MM.1S (cell line): Measurements from ENCODE around the gene AKAP5.

Experiments
- DNase-seq: peaks from one replicate; pipeline ENCODE4 v3.0.0-alpha.2; 2015
- H2AFZ ChIP-seq: fragments of 300-600 bp; sonication (generic); 2 replicates; pipeline ENCODE4 v1.6.0; 2016; ENCODE audit warnings: antibody characterized with exemption, low read length
- H3F3A ChIP-seq: fragments of 300-600 bp; sonication (generic); 2 replicates; pipeline ENCODE4 v1.6.1; 2016; ENCODE audit warnings: mild to moderate bottlenecking, antibody characterized with exemption, low read length, moderate library complexity, mixed read lengths; ENCODE audit not compliant: insufficient read depth
- H3K27ac ChIP-seq: fragments of 300-600 bp; sonication (generic); 2 replicates; pipeline ENCODE4 v1.5.1; 2016; ENCODE audit warnings: mild to moderate bottlenecking, low read length
- H3K27me3 ChIP-seq: fragments of 300-600 bp; sonication (generic); replicated peaks from 2 replicates; pipeline ENCODE4 v1.6.0; 2016; ENCODE audit warnings: low read length; ENCODE audit not compliant: insufficient read depth
- H3K36me3 ChIP-seq: fragments of 300-600 bp; sonication (generic); replicated peaks from 2 replicates; pipeline ENCODE4 v1.6.1; 2016; ENCODE audit warnings: mild to moderate bottlenecking, low read length, mixed read lengths; ENCODE audit not compliant: insufficient read depth
- H3K4me1 ChIP-seq: fragments of 300-600 bp; sonication (generic); 2 replicates; pipeline ENCODE4 v1.6.1; 2016; ENCODE audit warnings: low read length, mixed read lengths
- H3K4me2 ChIP-seq: fragments of 300-600 bp; sonication (generic); 2 replicates; pipeline ENCODE4 v1.6.0; 2016; ENCODE audit warnings: low read depth, low read length
- H3K4me3 ChIP-seq: fragments of 300-600 bp; sonication (generic); 2 replicates; pipeline ENCODE4 v1.5.1; 2016; ENCODE audit warnings: low read length, mixed read lengths
- H3K79me2 ChIP-seq: fragments of 300-600 bp; sonication (generic); 2 replicates; pipeline ENCODE4 v1.6.1; 2016; ENCODE audit warnings: mixed run types, low read length, mixed read lengths
- H3K9ac ChIP-seq: fragments of 300-600 bp; sonication (generic); 2 replicates; pipeline ENCODE4 v1.6.1; 2016; ENCODE audit warnings: low read length, mixed read lengths
- H3K9me2 ChIP-seq: fragments of 300-600 bp; sonication (generic); replicated peaks from 2 replicates; pipeline ENCODE4 v1.6.1; 2016; ENCODE audit warnings: mild to moderate bottlenecking, low read length, mixed read lengths; ENCODE audit not compliant: insufficient read depth
- H3K9me3 ChIP-seq: fragments of 300-600 bp; sonication (generic); replicated peaks from 2 replicates; pipeline ENCODE4 v1.6.1; 2016; ENCODE audit warnings: mild to moderate bottlenecking, low read length, mixed read lengths; ENCODE audit not compliant: insufficient read depth
- H4K20me1 ChIP-seq: fragments of 300-600 bp; sonication (generic); 2 replicates; pipeline ENCODE4 v1.6.1; 2016; ENCODE audit warnings: mild to moderate bottlenecking, low read length, moderate library complexity, mixed read lengths; ENCODE audit not compliant: insufficient read depth
- CTCF ChIP-seq: fragments of 300-600 bp; sonication (generic); IDR thresholded peaks from 2 replicates; pipeline ENCODE4 v1.5.1; 2016; ENCODE audit warnings: antibody characterized with exemption, low read length, mixed read lengths
- EZH2 ChIP-seq: fragments of 300-600 bp; sonication (generic); optimal IDR thresholded peaks from 2 replicates; pipeline ENCODE3; 2017; ENCODE audit warnings: low read depth, mild to moderate bottlenecking, antibody characterized with exemption, low read length, mixed read lengths
- EZH2phosphoT487 ChIP-seq: fragments of 300-600 bp; sonication (generic); IDR thresholded peaks from 2 replicates; pipeline ENCODE4 v1.6.1; 2018; ENCODE audit warnings: antibody characterized with exemption, low read length

AKAP5 gene

DNA sequence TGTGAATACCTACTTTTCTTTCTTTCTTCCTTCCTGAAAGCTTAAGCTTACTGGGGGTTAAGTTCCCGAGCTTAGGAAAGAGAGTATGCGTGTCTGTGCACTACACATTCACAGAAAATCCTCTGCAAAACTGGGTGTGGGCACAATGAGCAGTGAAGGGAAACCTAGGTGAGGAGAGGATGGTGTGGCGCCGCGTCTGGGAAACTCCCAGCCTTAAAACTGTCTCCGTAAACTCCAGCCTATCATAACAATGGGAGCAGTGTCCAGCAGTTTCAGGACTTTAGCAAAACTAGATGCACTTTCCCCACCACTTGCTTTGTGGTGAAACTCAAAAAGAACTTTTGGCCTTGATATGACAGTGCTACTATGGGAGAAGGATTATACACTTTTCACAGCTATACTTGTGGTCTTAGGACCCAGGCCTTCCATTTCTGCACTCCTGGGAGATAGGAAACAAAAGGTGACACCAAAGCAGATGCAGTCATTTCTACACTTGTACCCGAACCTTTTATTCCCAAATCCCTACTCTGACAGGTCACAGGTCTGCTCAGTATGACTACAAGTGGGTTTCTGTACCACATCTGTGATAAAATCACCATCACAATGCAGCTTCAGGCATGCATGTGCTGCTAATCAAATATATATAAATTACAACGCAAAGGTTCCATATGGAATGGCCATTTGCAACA is 10.4 kb downstream of the AKAP5 start:
- Histone ChIP-seq H4K20me1 (no peaks in the 10 kb centered on the region), H3K27ac (no peak overlapping the region), H3K4me2 (no peak overlapping the region), H3K27me3 (no peaks in the 10 kb centered on the region), H3K36me3 (no peaks in the 10 kb centered on the region), H3K9me2 (no peaks in the 10 kb centered on the region), H3K79me2 (no peaks in the 10 kb centered on the region), H3K9ac (no peak overlapping the region), H3K9me3 (no peaks in the 10 kb centered on the region), H3K4me1 (no peaks in the 10 kb centered on the region), H2AFZ (no peak overlapping the region), H3F3A (no peaks in the 10 kb centered on the region), H3K4me3 (no peak overlapping the region)
- no peak for TF ChIP-seq CTCF
- no peak for TF ChIP-seq EZH2
- no peak for TF ChIP-seq EZH2phosphoT487
- no peak for DNase-seq

DNA sequence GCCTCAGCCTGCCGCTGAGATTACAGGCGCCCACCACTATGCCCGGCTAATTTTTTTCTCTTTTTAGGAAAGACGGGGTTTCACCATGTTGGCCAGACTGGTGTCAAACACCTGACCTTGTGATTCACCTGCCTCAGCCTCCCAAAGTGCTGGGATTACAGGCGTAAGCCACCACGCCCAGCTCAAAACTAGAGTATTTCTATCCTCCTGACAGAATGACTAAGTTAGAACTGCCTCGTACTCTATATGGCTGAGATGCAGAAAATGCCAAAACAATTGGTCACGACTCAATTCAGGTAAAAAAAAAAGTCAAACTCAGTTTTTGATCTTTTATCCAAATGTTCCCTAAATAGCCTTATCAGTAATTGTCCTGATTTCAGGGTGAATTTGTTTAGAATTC is 11.1 kb downstream of the AKAP5 start:
- Histone ChIP-seq H3K27me3 (no peaks in the 10 kb centered on the region), H3K9ac (no peak overlapping the region), H3K9me3 (no peaks in the 10 kb centered on the region), H2AFZ (no peak overlapping the region), H3F3A (no peaks in the 10 kb centered on the region), H3K36me3 (no peaks in the 10 kb centered on the region), H3K4me1 (no peaks in the 10 kb centered on the region), H3K27ac (no peak overlapping the region), H3K79me2 (no peaks in the 10 kb centered on the region), H4K20me1 (no peaks in the 10 kb centered on the region), H3K9me2 (no peaks in the 10 kb centered on the region), H3K4me3 (no peak overlapping the region), H3K4me2 (no peak overlapping the region)
- TF ChIP-seq EZH2phosphoT487 (no peak), EZH2 (no peak)
- no peak for DNase-seq

- TF ChIP-seq EZH2 (no peak), CTCF (peak; percentile 18; the same call in 1 of the 2 replicates)
- Histone ChIP-seq H3K79me2 (no peaks in the 10 kb centered on the region), H3K27me3 (no peaks in the 10 kb centered on the region), H3K36me3 (no peaks in the 10 kb centered on the region), H3K4me2 (no peak overlapping the region), H3K4me3 (no peak overlapping the region), H3K27ac (no peak overlapping the region), H3K9me2 (no peaks in the 10 kb centered on the region), H3K4me1 (no peaks in the 10 kb centered on the region), H2AFZ (no peak overlapping the region), H4K20me1 (no peaks in the 10 kb centered on the region), H3K9ac (no peak overlapping the region), H3F3A (no peaks in the 10 kb centered on the region), H3K9me3 (no peaks in the 10 kb centered on the region)
- DNase-seq: no peak
Observed at GRCh38 chr14:64478634-64479250, 13.4 kb downstream of the AKAP5 start.

GRCh38 chr14:64488590-64489099 is 23.3 kb downstream of the AKAP5 start:
- H3K27ac ChIP-seq: no peak overlapping the region
- H3K4me2 ChIP-seq: no peak overlapping the region
- no peak for DNase-seq
- no peaks in the 10 kb centered on the region for H3K36me3 ChIP-seq
- H3K4me3 ChIP-seq: no peak overlapping the region
- H3K9me2 ChIP-seq: no peaks in the 10 kb centered on the region
- H3F3A ChIP-seq: no peaks in the 10 kb centered on the region
- no peaks in the 10 kb centered on the region for H3K9me3 ChIP-seq
- H3K79me2 ChIP-seq: no peaks in the 10 kb centered on the region; the same call in 1 of the 2 replicates
- H2AFZ ChIP-seq: no peak overlapping the region
- H3K9ac ChIP-seq: no peak overlapping the region
- no peak for TF ChIP-seq EZH2
- no peak for TF ChIP-seq CTCF
- no peak for TF ChIP-seq EZH2phosphoT487
- H3K4me1 ChIP-seq: no peaks in the 10 kb centered on the region
- no peaks in the 10 kb centered on the region for H3K27me3 ChIP-seq
- H4K20me1 ChIP-seq: no peaks in the 10 kb centered on the region
